ENCODE measurements around the gene RANBP3. TPM values are rescaled to one million over a fixed set of nuclear protein-coding genes. Genes with fewer than 3 reads are reported as not detected.

RANBP3 gene
- total RNA-seq, 1 donor from 2014 or later: 77.8 TPM

DNA sequence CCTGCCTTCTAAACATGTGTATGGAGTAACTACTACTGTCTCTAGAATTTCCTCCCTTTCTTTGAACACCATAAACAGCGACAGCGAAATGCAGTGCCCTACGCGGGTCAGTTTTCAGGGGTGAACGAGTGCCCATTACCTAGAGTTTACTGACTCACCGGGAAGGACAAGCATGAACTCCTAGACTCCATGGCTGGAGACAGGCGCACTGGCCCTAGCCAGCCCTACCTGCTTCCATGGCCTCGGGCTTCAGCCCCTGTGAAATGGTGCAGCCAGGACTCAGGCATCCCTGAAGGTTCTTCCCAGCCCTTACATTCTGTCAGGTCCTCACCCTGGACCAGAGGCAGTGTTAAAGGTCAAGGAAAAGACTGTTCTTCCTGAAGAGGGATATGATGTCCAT lies 8.5 kb downstream of the RANBP3 start:
- Histone ChIP-seq H3K4me2 (no peak overlapping the region), H3K9ac (peak overlapping the region; percentile 13), H3K4me1 (peaks cover 13% of the 10 kb centered on the region), H3K27ac (peak overlapping the region; percentile 61), H3K79me2 (ENCODE audit: low read depth) (peaks cover 99% of the 10 kb centered on the region), H3F3A (ENCODE audit: low read depth) (peaks cover 24% of the 10 kb centered on the region), H4K20me1 (ENCODE audit: low read depth) (peaks cover 99% of the 10 kb centered on the region), H3K9me3 (ENCODE audit: low read depth) (no peaks in the 10 kb centered on the region), H3K36me3 (no peaks in the 10 kb centered on the region), H3K27me3 (no peaks in the 10 kb centered on the region), H2AFZ (replicated peaks) (no peak overlapping the region), H3K4me3 (no peak overlapping the region)
- no peaks in the 10 kb centered on the region for H3K9me3 Mint-ChIP-seq
- no peak for TF ChIP-seq EZH2phosphoT487 (IDR thresholded peaks at IDR 0.05)
- TF ChIP-seq EZH2 (IDR thresholded peaks at IDR 0.05): no peak
- TF ChIP-seq, protein P1, sequence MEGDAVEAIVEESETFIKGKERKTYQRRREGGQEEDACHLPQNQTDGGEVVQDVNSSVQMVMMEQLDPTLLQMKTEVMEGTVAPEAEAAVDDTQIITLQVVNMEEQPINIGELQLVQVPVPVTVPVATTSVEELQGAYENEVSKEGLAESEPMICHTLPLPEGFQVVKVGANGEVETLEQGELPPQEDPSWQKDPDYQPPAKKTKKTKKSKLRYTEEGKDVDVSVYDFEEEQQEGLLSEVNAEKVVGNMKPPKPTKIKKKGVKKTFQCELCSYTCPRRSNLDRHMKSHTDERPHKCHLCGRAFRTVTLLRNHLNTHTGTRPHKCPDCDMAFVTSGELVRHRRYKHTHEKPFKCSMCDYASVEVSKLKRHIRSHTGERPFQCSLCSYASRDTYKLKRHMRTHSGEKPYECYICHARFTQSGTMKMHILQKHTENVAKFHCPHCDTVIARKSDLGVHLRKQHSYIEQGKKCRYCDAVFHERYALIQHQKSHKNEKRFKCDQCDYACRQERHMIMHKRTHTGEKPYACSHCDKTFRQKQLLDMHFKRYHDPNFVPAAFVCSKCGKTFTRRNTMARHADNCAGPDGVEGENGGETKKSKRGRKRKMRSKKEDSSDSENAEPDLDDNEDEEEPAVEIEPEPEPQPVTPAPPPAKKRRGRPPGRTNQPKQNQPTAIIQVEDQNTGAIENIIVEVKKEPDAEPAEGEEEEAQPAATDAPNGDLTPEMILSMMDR (IDR thresholded peaks at IDR 0.05): no peak
- H3K27me3 Mint-ChIP-seq (ENCODE audit: insufficient read depth, low read depth): peaks cover 6% of the 10 kb centered on the region
- H3K36me3 Mint-ChIP-seq: peaks cover 6% of the 10 kb centered on the region
- DNase-seq (ENCODE audit: low spot score): no peak
- H3K4me1 Mint-ChIP-seq: peaks cover 31% of the 10 kb centered on the region
- H3K27ac Mint-ChIP-seq: peak overlapping the region; percentile 50
- no peak overlapping the region for H3K4me3 Mint-ChIP-seq

- no peak for DNase-seq (ENCODE audit: low spot score)
- peaks cover 2% of the 10 kb centered on the region for H3K36me3 Mint-ChIP-seq
- H3K4me3 Mint-ChIP-seq: peak overlapping the region; percentile 18
- H4K20me1 ChIP-seq (ENCODE audit: low read depth): peaks cover 99% of the 10 kb centered on the region
- peaks cover 6% of the 10 kb centered on the region for H3K27me3 Mint-ChIP-seq (ENCODE audit: insufficient read depth, low read depth)
- no peaks in the 10 kb centered on the region for H3K9me3 Mint-ChIP-seq
- peaks cover 13% of the 10 kb centered on the region for H3K4me1 ChIP-seq
- no peaks in the 10 kb centered on the region for H3K27me3 ChIP-seq
- H3F3A ChIP-seq (ENCODE audit: low read depth): peaks cover 24% of the 10 kb centered on the region
- H3K9me3 ChIP-seq (ENCODE audit: low read depth): no peaks in the 10 kb centered on the region
- peaks cover 99% of the 10 kb centered on the region for H3K79me2 ChIP-seq (ENCODE audit: low read depth)
- H3K4me2 ChIP-seq: peak overlapping the region; percentile 57
- H3K27ac ChIP-seq: peak overlapping the region; percentile 61
- H3K36me3 ChIP-seq: no peaks in the 10 kb centered on the region
- peak overlapping the region; percentile 90 for H3K27ac Mint-ChIP-seq
- TF ChIP-seq EZH2 (IDR thresholded peaks at IDR 0.05) (no peak), EZH2phosphoT487 (IDR thresholded peaks at IDR 0.05) (no peak)
- TF ChIP-seq, protein P1 (IDR thresholded peaks at IDR 0.05): no peak
- no peak overlapping the region for H2AFZ ChIP-seq (replicated peaks)
- no peak overlapping the region for H3K4me3 ChIP-seq
- peak overlapping the region; percentile 13 for H3K9ac ChIP-seq
- H3K4me1 Mint-ChIP-seq: peaks cover 26% of the 10 kb centered on the region
Measured at GRCh38 chr19:5968431-5969373, 9.2 kb downstream of the RANBP3 start.

DNA sequence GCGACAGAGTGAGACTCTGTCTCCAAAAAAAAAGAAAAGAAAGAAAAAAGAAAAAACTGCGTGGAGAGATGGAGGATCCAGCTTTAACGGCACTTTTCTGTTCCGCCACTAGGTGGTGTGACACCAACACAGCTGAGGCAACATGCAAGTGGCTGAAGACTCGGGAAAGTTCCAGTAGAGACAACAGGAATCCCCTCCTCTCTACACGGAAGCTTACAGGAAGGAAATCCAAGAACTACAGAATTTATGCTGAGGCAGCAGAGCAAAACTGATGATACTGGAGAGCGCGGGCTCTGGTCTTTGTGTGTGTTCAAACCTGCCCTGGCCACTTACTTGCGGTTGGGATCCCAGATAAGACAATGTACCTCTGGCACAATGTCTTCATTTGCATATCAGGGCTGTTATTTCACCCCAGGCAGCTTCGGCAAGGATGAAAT lies 9.9 kb downstream of the RANBP3 start:
- H3K9me3 Mint-ChIP-seq: no peaks in the 10 kb centered on the region
- H3K4me3 Mint-ChIP-seq: peak overlapping the region; percentile 21
- H3K79me2 ChIP-seq (ENCODE audit: low read depth): peaks cover 99% of the 10 kb centered on the region
- H3F3A ChIP-seq (ENCODE audit: low read depth): peaks cover 24% of the 10 kb centered on the region
- H3K36me3 ChIP-seq: no peaks in the 10 kb centered on the region
- H3K36me3 Mint-ChIP-seq: peaks cover 2% of the 10 kb centered on the region
- H3K27me3 Mint-ChIP-seq (ENCODE audit: insufficient read depth, low read depth): peaks cover 6% of the 10 kb centered on the region
- no peaks in the 10 kb centered on the region for H3K27me3 ChIP-seq
- peak overlapping the region; percentile 90 for H3K27ac Mint-ChIP-seq
- DNase-seq (ENCODE audit: low spot score): peak; percentile 79
- peaks cover 28% of the 10 kb centered on the region for H3K4me1 Mint-ChIP-seq
- peaks cover 99% of the 10 kb centered on the region for H4K20me1 ChIP-seq (ENCODE audit: low read depth)
- no peak overlapping the region for H3K9ac ChIP-seq
- TF ChIP-seq EZH2 (IDR thresholded peaks at IDR 0.05): no peak
- TF ChIP-seq, protein P1 (IDR thresholded peaks at IDR 0.05): peak; percentile 91
- no peak for TF ChIP-seq EZH2phosphoT487 (IDR thresholded peaks at IDR 0.05)
- H3K4me1 ChIP-seq: peaks cover 13% of the 10 kb centered on the region
- H3K4me3 ChIP-seq: no peak overlapping the region
- H3K27ac ChIP-seq: peak overlapping the region; percentile 61
- H3K4me2 ChIP-seq: peak overlapping the region; percentile 57
- H2AFZ ChIP-seq (replicated peaks): no peak overlapping the region
- H3K9me3 ChIP-seq (ENCODE audit: low read depth): no peaks in the 10 kb centered on the region

Data from neural progenitor cell (in vitro differentiated cells).